ENCODE results near the gene PTGES2.
"Not testable (repeated sequence)": the region's sequence is repeated elsewhere in the genome, so short reads cannot be mapped to it uniquely, and the experiment has no call there.

The PTGES2 gene

DNA sequence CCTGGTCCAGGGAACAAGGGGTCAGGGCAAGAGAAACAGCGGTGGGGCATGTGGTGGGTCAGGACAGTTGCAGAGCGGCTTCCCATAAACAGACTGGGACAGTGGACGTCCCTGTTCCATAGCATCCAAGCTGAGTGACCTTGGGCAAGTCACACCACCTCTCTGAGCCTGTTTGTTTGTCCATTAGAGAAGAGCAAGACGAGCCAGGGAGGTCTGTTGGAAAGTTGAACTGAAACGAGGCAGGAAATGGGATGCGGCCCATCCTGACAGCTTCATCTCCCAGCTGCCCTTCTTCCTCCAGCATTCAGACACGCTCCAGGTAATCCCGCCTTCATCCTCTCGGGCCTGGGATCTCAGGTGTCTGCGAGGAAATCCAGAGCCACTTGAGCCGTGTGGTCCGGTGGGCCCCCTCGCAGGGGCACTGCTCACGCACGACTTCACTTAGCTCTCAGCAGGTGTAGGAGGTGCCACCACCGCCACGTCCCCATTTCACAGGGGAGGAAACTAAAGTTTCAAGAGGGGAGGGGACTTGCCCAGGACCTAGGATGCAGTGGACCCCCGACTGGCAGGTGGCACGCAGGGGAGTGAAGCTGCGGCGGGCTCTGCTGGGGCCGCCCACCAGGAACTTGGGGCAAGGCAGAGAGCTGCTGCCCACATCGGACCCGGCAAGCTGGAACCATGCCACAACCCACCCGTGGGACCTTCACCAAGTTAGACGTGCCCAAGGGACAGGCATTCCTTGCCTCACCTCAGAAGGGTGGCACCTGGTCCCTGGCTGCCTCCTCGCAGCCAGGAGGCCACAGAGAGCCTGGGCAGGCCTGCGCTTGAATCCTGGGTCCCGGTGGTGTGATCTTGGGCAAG, 13.0 kb downstream of the PTGES2 start:
- 95% methylated on average over 29 of the region's 29 CpGs for WGBS
- no peaks in the 10 kb centered on the region for H3K9me3 ChIP-seq (ENCODE audit: insufficient read depth, low read depth, low read length)

DNA sequence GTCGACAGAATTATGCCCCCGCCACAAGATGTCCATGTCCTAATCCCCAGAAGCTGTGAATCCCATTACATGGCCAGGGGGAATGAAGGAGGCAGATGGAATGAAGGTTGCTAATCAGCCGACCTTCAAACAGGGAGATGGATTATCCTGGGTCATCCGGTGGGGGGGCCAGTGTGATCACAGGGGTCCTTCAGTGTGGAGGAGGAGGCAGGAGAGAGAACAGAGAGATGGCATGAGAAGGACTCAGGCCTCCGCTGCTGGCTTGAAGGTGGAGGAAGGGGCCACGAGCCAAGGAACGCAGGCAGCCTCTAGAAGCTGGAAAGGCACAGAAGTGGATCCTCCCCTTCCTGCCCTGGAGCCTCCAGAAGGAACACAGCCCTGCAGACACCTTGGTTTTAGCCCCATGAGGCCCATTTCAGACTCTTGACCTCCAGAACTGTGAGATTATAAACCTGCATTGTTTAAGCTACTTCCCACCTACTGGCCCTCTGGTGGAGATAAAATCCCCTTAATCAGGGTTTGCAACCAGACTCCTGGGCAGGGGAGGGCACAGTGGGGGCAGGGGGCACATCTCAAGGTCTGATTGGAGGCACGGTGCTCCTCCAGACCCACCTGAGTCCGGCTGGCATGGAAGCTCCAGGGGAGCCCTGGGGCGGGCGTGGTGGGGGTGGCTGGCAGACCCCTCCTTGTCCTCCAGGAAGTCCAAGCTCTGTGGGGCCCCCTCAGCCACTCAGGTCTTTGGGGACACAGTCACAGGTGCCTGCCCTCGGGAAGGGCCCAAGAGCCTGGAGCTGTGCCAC, 13.8 kb downstream of the PTGES2 start:
- 93% methylated on average over 12 of the region's 12 CpGs for WGBS
- H3K4me1 ChIP-seq (ENCODE audit: insufficient read depth, low read length) = 0 out of 2 replicates have a peak, but pooled peaks cover 3% of the 10 kb centered on the region
- no peak overlapping the region for H3K4me3 ChIP-seq (ENCODE audit: low read length)
- H3K27me3 ChIP-seq (ENCODE audit: insufficient read depth, low read length) = no peaks in the 10 kb centered on the region
- peaks cover 15% of the 10 kb centered on the region for H3K36me3 ChIP-seq (ENCODE audit: insufficient read depth, low read length)
- H3K9me3 ChIP-seq (ENCODE audit: insufficient read depth, low read depth, low read length) = no peaks in the 10 kb centered on the region
- H3K9ac ChIP-seq (ENCODE audit: low read depth, low read length) = no peak overlapping the region
- H3K27ac ChIP-seq (ENCODE audit: low read depth, low read length) = no peak overlapping the region

More for the DNA sequence above, 13.0 kb downstream of the PTGES2 start:
- peaks cover 15% of the 10 kb centered on the region for H3K36me3 ChIP-seq (ENCODE audit: insufficient read depth, low read length)
- H3K9ac ChIP-seq (ENCODE audit: low read depth, low read length) = no peak overlapping the region
- H3K4me3 ChIP-seq (ENCODE audit: low read length) = no peak overlapping the region
- no peaks in the 10 kb centered on the region for H3K27me3 ChIP-seq (ENCODE audit: insufficient read depth, low read length)
- no peaks in the 10 kb centered on the region for H3K4me1 ChIP-seq (ENCODE audit: insufficient read depth, low read length)
- no peak overlapping the region for H3K27ac ChIP-seq (ENCODE audit: low read depth, low read length)

DNA sequence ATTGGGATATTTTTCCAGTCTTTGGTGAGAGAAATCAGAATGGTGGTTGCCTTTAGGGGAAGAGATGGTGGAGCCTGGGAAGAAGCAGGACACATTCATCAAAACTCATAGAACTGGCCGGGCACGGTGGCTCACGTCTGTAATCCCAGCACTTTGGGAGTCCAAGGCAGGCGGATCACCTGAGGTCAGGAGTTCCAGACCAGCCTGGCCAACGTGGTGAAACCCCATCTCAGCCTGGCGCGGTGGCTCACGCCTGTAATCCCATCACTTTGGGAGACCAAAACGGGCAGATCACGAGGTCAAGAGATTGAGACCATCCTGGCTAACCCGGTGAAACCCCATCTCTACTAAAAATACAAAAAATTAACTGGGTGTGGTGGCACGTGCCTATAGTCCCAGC, 15.8 kb downstream of the PTGES2 start:
- not testable (repeated sequence) for H3K9me3 ChIP-seq (ENCODE audit: insufficient read depth, low read depth, low read length)
- WGBS = 93% methylated on average over 12 of the region's 12 CpGs

DNA sequence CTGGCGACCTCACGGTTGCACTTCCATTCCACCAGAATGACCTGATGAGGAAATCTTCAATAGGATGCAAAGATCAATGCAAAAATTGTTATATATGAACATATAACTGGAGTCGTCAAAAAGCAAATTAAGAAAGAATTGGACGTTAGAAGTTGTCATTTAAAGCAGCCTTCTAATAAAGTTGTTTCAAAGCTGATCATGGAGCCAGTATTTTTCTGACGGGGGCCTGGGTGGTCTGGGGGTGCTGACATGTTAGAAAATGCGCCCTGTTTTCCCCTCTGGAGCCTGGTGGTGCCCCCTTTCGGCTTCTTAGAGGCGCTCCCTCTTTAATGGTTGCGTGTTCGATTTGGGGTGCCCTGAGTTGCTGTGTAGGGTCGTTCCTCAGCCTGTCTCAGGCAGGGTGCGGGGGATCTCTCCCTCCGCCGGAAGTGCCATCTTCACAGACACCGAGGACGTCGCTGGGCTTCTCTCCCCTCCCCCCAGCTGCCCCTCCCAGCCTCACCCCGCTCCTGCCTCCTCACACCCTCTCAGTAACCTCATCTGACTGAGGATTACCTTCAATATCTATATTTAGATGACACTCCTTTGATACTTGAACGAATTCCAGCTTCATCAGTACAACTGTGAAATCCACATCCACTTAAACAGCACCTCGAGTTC, 18.3 kb downstream of the PTGES2 start:
- H3K4me1 ChIP-seq (ENCODE audit: insufficient read depth, low read length) = 0 out of 2 replicates have a peak, but pooled peaks cover 3% of the 10 kb centered on the region
- no peak overlapping the region for H3K9ac ChIP-seq (ENCODE audit: low read depth, low read length)
- H3K4me3 ChIP-seq (ENCODE audit: low read length) = no peak overlapping the region
- H3K27ac ChIP-seq (ENCODE audit: low read depth, low read length) = 0 out of 2 replicates have a peak overlapping the region, but pooled peaks have one; percentile 18
- peaks cover 44% of the 10 kb centered on the region for H3K36me3 ChIP-seq (ENCODE audit: insufficient read depth, low read length)
- no peaks in the 10 kb centered on the region for H3K27me3 ChIP-seq (ENCODE audit: insufficient read depth, low read length)
- 86% methylated on average over 19 of the region's 20 CpGs for WGBS
- H3K9me3 ChIP-seq (ENCODE audit: insufficient read depth, low read depth, low read length) = no peaks in the 10 kb centered on the region

More for the DNA sequence above, 15.8 kb downstream of the PTGES2 start:
- H3K27me3 ChIP-seq (ENCODE audit: insufficient read depth, low read length); H3K4me3 ChIP-seq (ENCODE audit: low read length); H3K9ac ChIP-seq (ENCODE audit: low read depth, low read length); H3K27ac ChIP-seq (ENCODE audit: low read depth, low read length); H3K4me1 ChIP-seq (ENCODE audit: insufficient read depth, low read length): not testable (repeated sequence)
- peaks cover 30% of the 10 kb centered on the region for H3K36me3 ChIP-seq (ENCODE audit: insufficient read depth, low read length)

DNA sequence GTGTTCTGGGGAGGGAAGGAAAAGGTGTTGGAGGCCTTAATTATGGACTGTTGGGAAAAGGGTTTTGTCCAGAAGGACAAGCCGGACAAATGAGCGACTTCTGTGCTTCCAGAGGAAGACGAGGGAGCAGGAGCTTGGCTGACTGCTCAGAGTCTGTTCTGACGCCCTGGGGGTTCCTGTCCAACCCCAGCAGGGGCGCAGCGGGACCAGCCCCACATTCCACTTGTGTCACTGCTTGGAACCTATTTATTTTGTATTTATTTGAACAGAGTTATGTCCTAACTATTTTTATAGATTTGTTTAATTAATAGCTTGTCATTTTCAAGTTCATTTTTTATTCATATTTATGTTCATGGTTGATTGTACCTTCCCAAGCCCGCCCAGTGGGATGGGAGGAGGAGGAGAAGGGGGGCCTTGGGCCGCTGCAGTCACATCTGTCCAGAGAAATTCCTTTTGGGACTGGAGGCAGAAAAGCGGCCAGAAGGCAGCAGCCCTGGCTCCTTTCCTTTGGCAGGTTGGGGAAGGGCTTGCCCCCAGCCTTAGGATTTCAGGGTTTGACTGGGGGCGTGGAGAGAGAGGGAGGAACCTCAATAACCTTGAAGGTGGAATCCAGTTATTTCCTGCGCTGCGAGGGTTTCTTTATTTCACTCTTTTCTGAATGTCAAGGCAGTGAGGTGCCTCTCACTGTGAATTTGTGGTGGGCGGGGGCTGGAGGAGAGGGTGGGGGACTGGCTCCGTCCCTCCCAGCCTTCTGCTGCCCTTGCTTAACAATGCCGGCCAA, 19.1 kb downstream of the PTGES2 start:
- no peak overlapping the region for H3K9ac ChIP-seq (ENCODE audit: low read depth, low read length)
- WGBS = 90% methylated on average over 15 of the region's 15 CpGs
- H3K27me3 ChIP-seq (ENCODE audit: insufficient read depth, low read length) = no peaks in the 10 kb centered on the region
- H3K36me3 ChIP-seq (ENCODE audit: insufficient read depth, low read length) = peaks cover 46% of the 10 kb centered on the region
- H3K4me3 ChIP-seq (ENCODE audit: low read length) = no peak overlapping the region
- 0 out of 2 replicates have a peak, but pooled peaks cover 3% of the 10 kb centered on the region for H3K4me1 ChIP-seq (ENCODE audit: insufficient read depth, low read length)
- H3K27ac ChIP-seq (ENCODE audit: low read depth, low read length) = no peak overlapping the region
- no peaks in the 10 kb centered on the region for H3K9me3 ChIP-seq (ENCODE audit: insufficient read depth, low read depth, low read length)

DNA sequence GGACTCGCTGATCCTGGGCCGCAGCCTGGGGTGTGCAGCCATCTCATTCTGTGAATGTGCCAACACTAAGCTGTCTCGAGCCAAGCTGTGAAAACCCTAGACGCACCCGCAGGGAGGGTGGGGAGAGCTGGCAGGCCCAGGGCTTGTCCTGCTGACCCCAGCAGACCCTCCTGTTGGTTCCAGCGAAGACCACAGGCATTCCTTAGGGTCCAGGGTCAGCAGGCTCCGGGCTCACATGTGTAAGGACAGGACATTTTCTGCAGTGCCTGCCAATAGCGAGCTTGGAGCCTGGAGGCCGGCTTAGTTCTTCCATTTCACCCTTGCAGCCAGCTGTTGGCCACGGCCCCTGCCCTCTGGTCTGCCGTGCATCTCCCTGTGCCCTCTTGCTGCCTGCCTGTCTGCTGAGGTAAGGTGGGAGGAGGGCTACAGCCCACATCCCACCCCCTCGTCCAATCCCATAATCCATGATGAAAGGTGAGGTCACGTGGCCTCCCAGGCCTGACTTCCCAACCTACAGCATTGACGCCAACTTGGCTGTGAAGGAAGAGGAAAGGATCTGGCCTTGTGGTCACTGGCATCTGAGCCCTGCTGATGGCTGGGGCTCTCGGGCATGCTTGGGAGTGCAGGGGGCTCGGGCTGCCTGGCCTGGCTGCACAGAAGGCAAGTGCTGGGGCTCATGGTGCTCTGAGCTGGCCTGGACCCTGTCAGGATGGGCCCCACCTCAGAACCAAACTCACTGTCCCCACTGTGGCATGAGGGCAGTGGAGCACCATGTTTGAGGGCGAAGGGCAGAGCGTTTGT, 19.9 kb downstream of the PTGES2 start:
- Histone ChIP-seq H3K4me3 (ENCODE audit: low read length) (no peak overlapping the region), H3K9ac (ENCODE audit: low read depth, low read length) (no peak overlapping the region), H3K27ac (ENCODE audit: low read depth, low read length) (no peak overlapping the region), H3K27me3 (ENCODE audit: insufficient read depth, low read length) (no peaks in the 10 kb centered on the region), H3K4me1 (ENCODE audit: insufficient read depth, low read length) (0 out of 2 replicates have a peak, but pooled peaks cover 3% of the 10 kb centered on the region), H3K9me3 (ENCODE audit: insufficient read depth, low read depth, low read length) (no peaks in the 10 kb centered on the region), H3K36me3 (ENCODE audit: insufficient read depth, low read length) (peaks cover 47% of the 10 kb centered on the region)
- WGBS = 91% methylated on average over 18 of the region's 18 CpGs

DNA sequence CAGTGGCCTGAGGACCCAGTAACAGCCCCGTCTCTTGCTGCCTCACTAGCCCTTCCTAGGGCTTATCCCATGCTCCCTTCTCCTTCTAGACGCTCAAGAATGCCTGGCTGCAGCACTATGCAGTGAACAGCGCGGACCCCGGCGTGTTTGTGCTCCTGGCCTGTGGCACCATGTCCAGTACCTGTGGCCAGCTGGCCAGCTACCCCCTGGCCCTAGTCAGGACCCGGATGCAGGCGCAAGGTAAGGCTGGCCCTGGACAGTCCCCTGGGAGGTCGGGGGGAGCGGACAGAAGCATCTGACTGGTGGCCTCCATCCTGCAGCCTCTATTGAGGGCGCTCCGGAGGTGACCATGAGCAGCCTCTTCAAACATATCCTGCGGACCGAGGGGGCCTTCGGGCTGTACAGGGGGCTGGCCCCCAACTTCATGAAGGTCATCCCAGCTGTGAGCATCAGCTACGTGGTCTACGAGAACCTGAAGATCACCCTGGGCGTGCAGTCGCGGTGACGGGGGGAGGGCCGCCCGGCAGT, 20.5 kb downstream of the PTGES2 start:
- Histone ChIP-seq H3K9me3 (ENCODE audit: insufficient read depth, low read depth, low read length) (no peaks in the 10 kb centered on the region), H3K27ac (ENCODE audit: low read depth, low read length) (no peak overlapping the region), H3K36me3 (ENCODE audit: insufficient read depth, low read length) (peaks cover 54% of the 10 kb centered on the region), H3K4me1 (ENCODE audit: insufficient read depth, low read length) (0 out of 2 replicates have a peak, but pooled peaks cover 3% of the 10 kb centered on the region), H3K4me3 (ENCODE audit: low read length) (no peak overlapping the region), H3K27me3 (ENCODE audit: insufficient read depth, low read length) (no peaks in the 10 kb centered on the region), H3K9ac (ENCODE audit: low read depth, low read length) (no peak overlapping the region)
- 97% methylated on average over 23 of the region's 23 CpGs for WGBS

DNA sequence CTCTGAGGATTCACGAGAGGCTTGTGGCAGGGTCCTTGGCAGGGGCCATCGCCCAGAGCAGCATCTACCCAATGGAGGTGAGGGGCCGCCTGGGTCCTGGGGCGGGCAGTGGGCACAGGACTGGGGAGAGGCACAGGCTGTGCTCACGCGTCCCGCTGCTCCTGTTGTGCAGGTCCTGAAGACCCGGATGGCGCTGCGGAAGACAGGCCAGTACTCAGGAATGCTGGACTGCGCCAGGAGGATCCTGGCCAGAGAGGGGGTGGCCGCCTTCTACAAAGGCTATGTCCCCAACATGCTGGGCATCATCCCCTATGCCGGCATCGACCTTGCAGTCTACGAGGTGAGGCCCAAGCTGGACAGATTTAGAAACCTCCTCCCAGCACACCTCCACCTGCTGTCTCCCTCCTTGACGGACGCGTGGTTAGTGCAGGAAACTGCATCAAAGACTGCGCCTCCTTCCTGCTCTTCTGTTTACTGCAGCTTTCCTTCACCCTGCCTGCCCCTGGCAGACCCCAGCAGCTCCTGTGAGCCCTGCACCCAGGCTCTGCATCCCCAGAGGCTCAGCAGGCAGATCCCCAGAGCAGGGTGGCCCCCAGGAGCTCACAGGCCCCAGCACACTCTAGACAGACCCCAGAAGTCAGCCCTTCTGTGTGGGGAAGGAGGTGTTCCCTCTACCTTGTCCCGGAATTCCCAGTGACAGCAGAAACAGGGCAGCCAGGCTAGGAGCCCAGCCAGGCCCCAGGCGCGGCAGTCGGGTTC, 21.2 kb downstream of the PTGES2 start:
- Histone ChIP-seq H3K9ac (ENCODE audit: low read depth, low read length) (no peak overlapping the region), H3K4me3 (ENCODE audit: low read length) (no peak overlapping the region), H3K36me3 (ENCODE audit: insufficient read depth, low read length) (peaks cover 59% of the 10 kb centered on the region), H3K27me3 (ENCODE audit: insufficient read depth, low read length) (no peaks in the 10 kb centered on the region), H3K9me3 (ENCODE audit: insufficient read depth, low read depth, low read length) (no peaks in the 10 kb centered on the region), H3K4me1 (ENCODE audit: insufficient read depth, low read length) (0 out of 2 replicates have a peak, but pooled peaks cover 3% of the 10 kb centered on the region), H3K27ac (ENCODE audit: low read depth, low read length) (no peak overlapping the region)
- 95% methylated on average over 23 of the region's 23 CpGs for WGBS

DNA sequence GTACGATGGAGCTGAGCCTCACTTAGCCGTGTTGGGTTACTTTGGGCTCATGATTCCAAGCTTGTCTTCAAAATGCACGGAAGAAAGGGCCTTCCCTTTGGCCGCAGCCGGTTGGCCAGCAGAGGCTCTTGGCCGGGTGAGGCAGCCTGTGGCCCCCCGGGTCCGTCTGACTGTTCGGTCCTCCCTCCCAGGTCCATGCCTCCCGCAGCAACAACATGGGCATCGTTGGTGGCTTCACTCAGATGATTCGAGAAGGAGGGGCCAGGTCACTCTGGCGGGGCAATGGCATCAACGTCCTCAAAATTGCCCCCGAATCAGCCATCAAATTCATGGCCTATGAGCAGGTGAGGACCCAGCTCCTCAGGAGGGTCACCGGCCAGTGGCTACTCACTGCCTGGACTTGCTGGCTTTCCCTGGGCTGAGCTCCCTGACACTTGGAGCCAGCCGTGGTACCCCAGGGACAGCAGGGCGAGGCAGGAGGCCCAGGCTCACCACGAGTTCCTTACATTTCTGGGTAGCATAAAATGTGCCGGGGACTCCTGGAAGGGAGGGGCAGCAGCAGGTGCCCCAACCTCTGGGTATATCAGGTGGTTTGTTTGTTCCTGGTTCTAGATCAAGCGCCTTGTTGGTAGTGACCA, 21.9 kb downstream of the PTGES2 start:
- Histone ChIP-seq H3K9me3 (ENCODE audit: insufficient read depth, low read depth, low read length) (no peaks in the 10 kb centered on the region), H3K27ac (ENCODE audit: low read depth, low read length) (no peak overlapping the region), H3K4me3 (ENCODE audit: low read length) (no peak overlapping the region), H3K27me3 (ENCODE audit: insufficient read depth, low read length) (no peaks in the 10 kb centered on the region), H3K4me1 (ENCODE audit: insufficient read depth, low read length) (0 out of 2 replicates have a peak, but pooled peaks cover 3% of the 10 kb centered on the region), H3K36me3 (ENCODE audit: insufficient read depth, low read length) (peaks cover 65% of the 10 kb centered on the region), H3K9ac (ENCODE audit: low read depth, low read length) (no peak overlapping the region)
- 92% methylated on average over 21 of the region's 21 CpGs for WGBS
